IPS-NIHi7 (cell line): ENCODE results near the gene DCC.
A peak's percentile ranks its signal among the peaks of the same experiment; 100 is the strongest.

Source experiments
- DNase-seq: peaks from one replicate; pipeline ENCODE4 v3.0.0; 2012; ENCODE audit warnings: mixed read lengths; ENCODE audit errors: extremely low spot score

Gene DCC

DNA sequence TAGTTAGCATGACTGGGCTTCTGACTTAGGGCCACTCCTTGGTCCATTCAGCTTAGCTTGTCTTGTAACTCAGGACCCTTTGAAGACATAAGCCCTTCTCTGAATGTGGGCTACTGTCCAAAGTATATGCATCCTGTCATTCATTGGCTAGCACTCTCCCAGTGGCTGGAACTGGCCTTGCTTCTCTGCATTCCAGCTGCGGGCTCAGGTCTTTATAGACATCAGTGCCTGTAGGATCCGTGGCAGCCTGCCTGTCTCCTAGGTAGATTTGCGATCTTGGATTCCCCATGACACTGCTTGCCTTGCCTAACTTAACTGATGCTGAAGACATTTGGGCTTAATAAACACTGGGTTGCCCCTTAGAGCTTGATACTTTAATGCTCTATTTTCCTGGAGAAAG lies 170.1 kb downstream of the DCC start:
- no peak for DNase-seq

DNA sequence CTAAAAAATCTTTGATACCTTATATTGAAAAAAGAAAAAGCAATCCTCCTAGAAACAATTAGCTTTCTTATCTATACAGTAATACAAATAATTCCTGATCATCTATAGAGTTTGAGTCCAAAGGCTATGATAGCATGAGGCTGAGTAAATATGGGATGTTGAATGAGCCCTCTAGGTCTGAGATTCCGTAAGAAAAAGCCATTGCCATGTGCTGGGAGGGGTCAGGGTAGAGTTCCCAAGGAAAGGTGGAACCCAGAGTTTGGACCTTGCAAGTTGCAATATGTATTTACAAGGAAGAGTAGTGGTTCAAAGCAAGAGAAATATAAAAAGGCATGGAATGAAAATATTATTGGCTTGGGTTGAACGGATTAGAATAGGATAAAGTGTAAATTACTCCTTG lies 178.1 kb downstream of the DCC start:
- no peak for DNase-seq

DNA sequence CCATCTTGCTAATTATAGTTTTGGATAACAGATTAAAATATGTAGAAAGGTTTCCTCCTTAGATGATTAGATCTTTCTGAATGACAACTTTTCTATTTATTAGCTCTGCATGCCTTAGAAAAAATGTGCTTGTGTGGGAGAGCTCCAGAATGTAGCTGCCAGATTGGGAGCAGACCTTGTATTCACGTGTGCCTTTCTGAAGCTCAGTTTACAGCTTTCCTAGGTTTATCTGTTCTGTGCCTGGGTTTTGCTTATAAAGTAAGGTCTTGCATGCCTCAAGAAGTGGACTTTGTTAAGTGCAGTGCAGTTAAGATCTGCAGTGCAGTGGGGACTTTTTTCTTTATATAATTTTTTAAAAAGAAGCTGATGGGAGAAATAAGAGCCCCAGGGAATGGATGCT lies 179.0 kb downstream of the DCC start:
- no peak for DNase-seq

DNA sequence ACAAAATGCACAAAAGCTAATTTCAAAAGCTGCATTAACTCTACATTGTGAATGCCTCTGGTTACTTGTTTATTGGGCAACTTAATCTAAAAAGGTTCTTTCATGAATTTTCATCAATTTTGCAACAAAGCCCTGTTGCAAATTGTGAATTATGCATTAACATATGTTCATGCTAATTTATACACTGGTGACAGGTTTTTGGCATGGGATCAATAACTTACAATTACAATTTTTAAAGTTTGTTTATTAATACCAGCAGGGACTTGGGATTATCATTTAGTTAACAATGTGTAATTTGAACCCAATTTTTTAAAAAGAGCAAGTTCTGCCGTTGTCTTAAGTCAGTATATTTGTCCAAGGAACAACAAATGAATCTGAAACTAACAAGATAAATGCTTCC lies 183.6 kb downstream of the DCC start:
- DNase-seq: no peak

DNA sequence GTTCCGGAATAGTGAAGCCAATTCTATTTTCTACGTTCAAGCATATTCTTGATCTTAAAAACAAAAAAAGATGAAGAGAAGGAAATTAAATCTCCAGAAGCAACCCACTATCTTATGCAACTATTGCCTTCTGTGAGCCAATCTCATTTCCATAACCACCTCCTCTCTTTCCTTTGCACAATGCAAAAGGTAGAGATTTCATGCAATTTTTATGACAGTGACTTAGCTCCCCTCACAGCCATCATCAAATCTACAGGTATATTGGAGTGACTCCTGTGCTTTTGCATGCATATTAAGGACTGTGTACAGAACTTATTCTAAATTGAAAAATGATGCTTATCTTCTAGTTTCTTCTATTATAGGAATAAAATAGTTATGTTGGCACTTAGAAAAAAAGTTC lies 191.8 kb downstream of the DCC start:
- DNase-seq: no peak

DNA sequence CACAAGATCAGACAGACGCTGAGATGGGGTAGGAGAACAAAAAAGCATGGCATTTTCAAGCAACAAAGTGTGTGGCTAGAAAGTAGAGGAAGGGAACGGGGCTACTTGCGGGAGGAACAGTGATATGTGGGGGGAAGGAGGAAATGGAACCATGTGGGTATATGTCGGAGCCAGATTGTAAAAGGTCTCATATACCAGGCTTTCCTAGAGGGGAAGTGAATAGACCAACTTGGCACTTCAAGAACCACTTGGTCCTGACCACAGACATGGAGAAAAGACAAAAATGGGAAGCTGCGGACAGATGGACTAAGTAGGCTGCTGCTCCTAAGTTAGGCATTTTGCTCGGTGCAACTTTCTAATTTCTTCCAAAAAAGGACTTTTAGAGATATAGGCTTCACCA lies 196.0 kb downstream of the DCC start:
- no peak for DNase-seq

DNA sequence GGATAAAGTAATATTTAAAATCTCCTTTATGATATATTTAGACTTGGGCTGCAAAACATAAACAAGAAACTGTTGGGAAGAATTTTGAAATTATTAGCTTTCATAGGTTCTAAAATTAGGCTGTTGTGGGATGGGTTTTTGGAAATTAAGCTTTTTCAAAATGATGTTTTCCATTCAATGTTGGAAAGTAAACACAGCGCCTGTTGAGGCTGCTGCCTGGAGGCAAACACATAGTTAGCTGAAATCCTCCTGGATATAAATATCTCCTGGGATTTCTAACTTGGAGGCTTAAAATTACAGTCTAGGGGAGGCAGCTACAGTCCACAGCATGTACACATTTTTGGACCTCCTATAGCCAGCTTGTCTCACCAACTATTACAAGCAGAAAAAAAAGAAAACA lies 197.3 kb downstream of the DCC start:
- no peak for DNase-seq

DNA sequence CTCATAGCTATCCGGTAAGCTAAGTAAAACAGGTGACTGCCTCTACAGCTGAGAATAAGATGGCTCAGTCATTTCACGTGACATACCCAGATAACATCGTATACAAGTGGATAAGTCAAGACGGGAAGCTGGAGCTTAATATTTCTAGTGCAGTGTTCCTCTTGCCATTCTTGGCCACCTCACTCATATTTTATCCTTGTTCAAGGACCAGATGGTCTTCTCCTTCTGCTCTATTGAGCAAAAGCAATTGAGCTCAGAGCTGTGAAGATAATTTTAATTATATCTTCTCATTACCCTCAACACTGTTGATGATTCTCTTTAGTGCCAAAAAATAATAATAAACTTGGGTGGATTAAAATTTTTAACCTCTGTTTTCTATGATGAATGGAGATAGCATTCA lies 201.1 kb downstream of the DCC start:
- DNase-seq: no peak

DNA sequence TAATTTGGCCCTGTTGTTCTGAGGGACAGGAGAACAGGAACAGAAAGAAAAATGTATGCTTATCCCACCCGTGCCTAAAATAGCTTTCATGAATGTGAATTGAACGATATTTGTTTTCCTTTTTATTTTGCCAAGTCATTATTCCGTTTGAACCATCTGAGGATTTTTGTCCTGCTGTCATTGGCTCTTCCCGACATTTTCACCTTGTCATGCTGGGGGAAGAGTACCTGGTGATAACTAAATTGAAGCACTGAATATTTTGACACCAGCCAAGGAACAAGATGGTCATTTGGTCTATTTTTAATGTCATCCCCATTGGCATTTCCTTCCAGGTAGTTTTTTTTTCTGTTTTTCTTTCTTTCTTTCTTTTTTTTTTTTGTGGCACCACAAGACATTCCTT lies 204.1 kb downstream of the DCC start:
- DNase-seq: no peak

DNA sequence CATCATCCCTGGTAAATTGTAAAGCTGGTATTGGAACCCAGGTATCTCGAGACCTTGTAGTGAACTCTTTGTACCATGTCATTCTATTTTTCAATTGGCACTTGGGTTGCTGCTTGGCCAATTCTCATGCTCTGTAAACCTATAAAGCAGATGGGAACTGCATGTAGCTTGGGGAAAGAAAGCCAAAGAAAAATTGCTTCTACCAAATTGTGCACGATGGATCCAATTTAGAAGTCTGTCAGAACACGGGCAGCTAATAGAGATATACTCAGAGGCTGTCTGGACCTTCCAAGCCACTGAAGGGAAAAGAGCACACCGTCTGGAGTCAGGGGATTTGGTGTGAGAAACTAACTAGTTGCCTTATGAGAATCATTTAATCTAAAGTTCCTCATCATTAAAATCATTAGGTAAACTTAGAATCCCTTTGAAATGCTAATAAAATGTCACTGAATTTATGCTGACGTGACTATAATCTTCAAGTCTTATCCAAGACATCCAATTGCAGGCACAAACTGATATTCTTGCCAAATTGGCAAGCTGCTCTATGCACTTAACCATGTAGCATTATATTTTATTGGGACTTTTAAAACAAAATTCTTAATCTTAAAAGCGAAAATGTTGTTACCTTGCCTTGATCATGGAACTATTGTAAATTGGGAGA lies 206.8 kb downstream of the DCC start:
- DNase-seq: no peak

DNA sequence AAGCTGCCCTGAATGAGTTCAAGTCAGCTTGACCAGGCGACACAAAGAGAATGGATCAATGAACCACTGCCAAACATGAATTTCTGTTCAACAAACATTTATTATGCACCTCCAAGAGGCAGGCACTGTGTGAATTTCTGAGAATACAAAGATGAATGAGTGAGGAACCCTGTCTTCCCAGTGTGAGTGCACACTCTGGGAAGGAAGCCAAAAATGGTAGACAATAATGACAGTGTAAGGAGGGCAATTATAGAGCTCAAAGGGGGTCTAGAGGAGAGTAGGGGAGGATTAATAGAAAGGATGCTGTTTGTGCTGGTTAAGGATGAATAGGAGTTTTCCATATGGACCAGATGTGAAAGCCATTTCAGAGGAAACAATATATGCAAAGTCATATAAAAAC lies 213.4 kb downstream of the DCC start:
- DNase-seq: no peak

DNA sequence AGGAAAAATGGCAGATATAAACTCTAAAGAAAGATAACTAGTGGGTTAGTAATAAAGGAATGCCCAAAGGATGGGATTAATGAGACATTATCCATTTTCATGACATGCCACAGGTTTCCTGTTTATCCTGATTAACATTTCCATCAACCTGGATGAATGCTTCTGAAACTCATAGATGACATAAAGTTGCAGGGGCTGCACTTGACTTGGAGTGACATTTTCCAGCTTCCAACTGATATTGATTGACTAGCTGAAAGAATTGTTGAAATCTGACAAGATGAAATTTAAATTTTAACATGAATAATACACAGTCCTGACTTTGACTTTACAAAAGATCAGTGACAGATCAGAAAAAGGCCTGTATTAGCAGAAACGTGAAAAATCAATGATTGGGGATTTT lies 214.2 kb downstream of the DCC start:
- DNase-seq: no peak

DNA sequence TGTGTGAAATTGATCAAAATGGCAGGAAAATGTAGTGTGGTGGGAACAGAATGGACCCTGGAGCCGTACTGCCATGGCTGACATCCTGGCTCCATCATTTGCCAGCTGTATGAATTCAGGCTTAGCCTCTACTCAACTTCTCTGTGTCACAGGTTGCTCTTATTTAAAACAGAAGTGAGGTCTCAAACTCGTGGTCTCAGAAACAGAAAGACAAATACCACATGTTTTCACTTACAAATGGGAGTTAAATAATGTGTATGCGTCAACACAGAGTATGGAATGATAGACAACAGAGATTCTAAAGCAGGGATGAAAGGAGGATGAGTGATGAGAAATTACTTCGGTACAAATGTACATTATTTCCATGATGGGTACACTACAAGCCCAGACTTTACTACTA lies 227.4 kb downstream of the DCC start:
- DNase-seq: no peak

DNA sequence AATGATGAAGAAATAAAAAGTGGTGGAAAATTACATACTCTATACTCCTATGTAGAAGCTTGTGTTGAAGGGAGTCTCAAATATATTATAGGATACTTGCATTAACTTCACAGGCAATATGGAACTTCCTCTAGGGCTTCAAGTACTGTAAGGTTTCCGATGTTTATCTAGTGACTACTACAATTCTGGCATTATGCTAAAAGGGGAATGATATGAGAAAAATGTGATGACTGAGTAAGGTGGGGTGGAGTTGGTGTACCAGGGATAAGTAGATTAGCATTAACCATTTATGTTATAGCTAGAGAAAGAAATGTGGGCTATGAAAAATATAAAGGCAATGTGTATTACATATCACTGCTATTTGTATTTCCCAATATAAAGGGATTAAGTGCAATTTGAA lies 229.5 kb downstream of the DCC start:
- DNase-seq: no peak

DNA sequence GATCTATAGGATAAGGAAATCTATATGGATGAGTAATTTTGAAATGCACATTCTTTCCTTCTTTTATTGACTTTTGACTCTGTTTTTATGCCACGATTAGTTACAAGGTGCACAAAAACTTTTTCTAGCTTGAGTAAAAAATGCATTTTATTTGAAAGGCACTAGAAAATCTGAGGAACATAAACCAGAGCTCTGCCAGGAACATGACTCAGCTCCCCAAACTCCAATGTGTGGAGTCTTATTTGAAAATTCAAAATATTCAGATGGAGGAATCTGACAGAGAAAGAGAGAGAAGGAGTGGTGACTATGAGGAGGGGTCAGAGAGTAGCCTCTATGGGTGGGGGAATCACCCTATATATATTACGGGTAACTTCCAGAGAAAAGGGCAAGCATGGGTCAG lies 231.0 kb downstream of the DCC start:
- no peak for DNase-seq

DNA sequence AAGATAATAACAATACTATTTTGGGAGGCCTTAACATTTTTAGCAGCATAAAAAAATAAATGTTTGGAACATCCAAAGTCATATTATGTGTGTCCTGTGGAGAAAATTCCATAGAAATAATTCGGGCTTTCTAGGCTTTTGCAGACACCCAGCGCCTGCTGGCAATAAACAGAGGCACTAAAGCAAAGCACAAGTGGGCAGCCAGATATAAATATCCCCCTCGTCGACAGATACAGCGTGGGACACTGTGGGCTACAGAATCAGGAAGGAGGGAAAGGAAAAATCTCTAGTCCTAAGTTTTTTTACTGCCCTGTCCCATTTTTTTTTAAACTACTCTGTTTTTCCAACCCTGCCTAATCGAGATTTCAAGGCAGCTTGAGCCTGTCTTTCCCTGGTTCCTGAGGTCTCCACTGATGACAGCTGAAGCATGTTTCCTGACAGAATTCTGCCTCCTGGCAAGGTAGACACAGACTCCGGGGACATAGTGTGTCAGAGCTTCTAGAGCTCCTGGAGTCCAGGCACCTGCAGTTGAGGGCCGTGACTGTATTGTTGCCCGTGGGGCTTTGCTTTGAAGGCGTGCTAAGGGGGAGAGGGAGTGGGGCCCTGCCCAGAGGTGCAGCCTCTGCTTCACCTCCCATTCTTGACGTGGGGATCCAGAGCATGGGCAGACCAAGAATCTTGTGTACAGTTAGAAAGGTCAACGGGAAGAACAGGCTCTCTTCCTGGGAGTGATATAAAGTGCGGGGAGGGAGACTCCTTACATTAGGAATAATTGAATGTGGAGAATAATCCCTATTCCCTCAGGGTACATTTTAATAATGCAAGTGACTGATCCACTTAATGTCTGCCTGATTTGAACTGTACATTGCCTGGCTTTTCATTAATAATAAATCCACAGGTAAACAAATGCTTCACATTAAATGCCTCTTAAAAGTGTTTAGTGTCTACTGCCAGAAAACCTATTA lies 232.3 kb downstream of the DCC start:
- DNase-seq: no peak

DNA sequence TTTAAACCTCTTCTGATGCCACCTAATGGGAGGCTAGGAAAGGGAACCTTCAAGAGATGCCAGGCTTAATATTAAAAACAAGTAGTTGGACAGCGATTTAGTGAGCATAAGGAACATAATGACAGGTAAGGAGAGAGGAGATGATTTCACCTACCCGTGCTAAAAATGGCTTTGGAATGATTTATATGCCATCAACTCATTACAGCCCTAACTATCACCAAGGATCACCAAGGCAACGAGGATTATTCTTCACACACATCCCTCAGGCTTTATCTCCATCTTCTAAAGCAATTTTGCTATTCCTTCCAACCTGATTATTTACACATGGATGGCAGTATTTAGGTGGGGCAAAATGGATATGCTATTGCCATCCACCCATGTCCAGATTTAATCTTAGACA lies 237.8 kb downstream of the DCC start:
- no peak for DNase-seq

DNA sequence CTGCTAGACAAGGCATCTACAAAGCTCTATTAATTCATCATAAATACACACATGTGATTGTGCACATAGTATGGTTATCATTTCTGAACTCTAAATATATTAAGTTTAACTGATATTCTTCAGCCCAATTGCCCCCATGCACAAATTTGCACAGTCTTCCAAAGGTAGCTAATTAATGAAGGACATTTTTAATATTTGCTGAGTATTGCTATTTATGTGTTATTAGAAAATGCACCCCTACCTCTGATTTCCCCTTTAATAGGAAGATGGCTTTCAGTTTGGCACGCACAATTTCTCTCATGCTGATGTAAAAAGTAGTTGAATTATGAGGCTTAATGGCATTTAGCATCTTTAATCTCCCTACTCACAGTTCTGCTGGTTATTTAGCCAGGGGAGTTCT lies 242.1 kb downstream of the DCC start:
- DNase-seq: no peak

DNA sequence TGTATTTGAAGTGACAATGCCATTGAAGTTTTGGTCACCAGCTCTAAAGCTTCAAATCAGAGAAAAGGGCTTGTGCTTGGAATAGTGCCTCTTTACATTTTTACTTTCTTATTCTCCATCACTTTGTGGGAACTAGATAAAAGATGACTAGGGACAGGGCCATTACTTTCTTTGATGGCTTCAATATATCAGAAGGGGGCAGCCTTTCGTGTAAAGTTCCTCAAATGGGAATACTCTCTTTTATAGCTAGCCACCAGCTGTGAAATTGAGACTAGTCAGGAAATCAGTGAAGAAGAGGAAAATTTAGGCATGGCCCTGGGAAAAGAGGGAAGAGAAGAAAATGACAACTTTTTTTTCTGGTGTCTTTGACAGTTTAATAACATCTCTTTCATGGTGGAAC lies 242.5 kb downstream of the DCC start:
- DNase-seq: peak; percentile 24

DNA sequence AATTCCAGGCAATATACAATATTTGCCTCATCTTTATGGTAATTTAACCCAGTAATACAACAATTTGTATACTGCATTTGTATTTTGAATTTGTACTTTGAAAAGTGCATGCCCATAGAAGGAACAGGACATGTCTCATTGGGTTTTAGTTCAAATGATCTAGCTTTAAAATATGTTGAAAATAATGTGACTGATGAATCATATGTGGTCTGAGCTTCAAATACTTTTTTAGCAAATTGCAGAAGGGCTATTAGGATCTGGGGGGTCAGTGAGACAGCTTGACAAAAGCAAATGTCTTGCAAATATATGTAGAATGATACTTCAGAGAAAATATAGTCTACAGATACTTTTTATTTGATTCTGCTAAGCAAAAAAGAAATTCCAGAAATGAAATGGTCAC lies 248.9 kb downstream of the DCC start:
- no peak for DNase-seq

DNA sequence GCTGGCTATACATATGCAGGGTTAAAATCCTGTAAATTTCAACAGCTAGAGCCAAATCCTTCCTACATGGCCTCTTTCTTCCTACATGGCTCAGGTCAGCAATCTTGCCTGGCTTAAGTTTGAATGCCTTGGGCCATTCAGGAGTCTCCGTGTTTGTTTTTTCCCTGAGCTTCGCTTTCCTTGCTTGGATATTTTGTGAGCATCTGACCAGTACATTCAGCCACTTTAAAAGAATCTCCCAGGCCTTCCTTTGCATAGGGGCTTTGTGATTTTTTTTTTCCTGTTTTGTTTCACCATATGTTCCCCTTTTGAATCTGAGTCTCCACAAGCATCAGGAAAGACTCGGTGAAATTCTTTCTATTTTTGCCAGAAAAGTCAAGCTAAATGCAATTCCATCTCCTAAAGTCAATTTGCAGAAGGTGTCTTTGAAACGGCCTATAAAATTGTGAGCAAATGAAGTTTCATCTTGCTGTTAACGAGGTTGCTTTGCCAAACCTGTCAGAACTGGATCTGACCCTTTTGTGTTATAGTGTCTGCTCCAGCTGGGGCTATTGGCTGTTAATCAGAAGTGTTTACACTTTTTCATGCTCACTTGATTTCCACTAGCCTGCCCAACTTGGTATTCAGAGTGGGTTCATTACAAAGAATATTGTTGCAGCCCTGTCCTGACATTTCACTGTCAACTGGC lies 256.9 kb downstream of the DCC start:
- DNase-seq: no peak

DNA sequence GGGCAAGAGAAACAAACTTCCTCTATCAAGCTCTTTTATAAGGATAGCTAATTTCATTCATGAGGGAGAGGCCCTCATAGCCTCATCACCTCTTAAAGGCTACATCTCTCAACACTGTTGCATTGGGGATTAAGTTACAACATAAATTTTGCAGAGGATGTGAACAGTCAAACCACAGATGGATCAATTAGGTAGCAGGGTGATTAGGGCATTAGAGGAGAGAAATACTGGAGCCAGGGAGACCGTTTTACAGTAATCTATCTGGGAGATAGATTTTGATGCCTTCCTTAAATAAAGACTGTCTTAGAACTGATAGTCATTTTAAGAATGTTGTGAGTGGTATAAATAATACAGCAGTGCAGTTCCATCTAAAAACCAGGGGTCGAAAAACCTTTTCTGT lies 258.9 kb downstream of the DCC start:
- no peak for DNase-seq

DNA sequence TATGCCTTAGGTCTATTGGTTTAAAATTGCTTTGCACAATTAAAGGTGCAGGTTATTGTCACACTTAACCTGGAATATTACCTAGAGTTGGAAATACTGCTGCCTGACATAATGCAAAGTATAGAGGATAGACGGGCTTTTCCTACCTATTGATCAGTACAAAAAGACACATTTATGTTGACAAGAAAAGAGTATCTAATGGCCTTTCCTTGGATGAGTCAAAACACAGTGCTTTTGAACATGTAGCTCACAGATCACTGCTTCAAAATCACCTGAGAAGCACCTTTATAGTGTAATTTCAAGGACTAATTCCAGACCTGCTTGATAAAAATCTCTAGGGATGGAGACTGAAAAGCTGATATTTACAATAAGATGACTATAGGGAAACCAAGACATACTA lies 262.8 kb downstream of the DCC start:
- DNase-seq: no peak
